SK-N-MC (cell line): ENCODE data around the gene BATF2.
"Not testable (repeated sequence)": the region's sequence is repeated elsewhere in the genome, so short reads cannot be mapped to it uniquely, and the experiment has no call there.

Experiments
- DNase-seq: peaks from one replicate; pipeline ENCODE4 v3.0.0-alpha.2; 2011; ENCODE audit warnings: low read depth, low spot score
- H3K27ac ChIP-seq: fragments of 200-600 bp; sonication (generic); 2 replicates; pipeline ENCODE4 v1.5.1; 2016; ENCODE audit warnings: mixed run types
- H3K36me3 ChIP-seq: fragments of 200-600 bp; sonication (generic); 2 replicates; pipeline ENCODE4 v1.6.1; 2017; ENCODE audit warnings: antibody characterized with exemption, low read length, mixed read lengths; ENCODE audit not compliant: insufficient read depth
- H3K4me3 ChIP-seq: fragments of 200-600 bp; sonication (generic); 2 replicates; pipeline ENCODE4 v1.5.1; 2016
- H3K9ac ChIP-seq: fragments of 200-600 bp; sonication (generic); 2 replicates; pipeline ENCODE4 v1.8.0; 2017; ENCODE audit warnings: mixed run types, mixed read lengths; ENCODE audit not compliant: insufficient read length
- H3K9me3 ChIP-seq: fragments of 200-600 bp; sonication (generic); 2 replicates; pipeline ENCODE4 v1.6.1; 2017; ENCODE audit warnings: low read depth, mild to moderate bottlenecking, antibody characterized with exemption, low read length, moderate library complexity, mixed read lengths
- EZH2 ChIP-seq: fragments of 200-600 bp; sonication (generic); IDR thresholded peaks from one replicate; pipeline ENCODE4 v1.6.1; 2017; ENCODE audit warnings: antibody characterized with exemption
- FOXP2 ChIP-seq: optimal IDR thresholded peaks from 2 replicates; pipeline ENCODE3; 2011; ENCODE audit warnings: mild to moderate bottlenecking, moderate library complexity; ENCODE audit not compliant: insufficient read depth; ENCODE audit errors: extremely low read length, control extremely low read depth
- POLR2AphosphoS5 ChIP-seq: IDR thresholded peaks from 2 replicates; pipeline ENCODE4 v1.6.1; 2012; ENCODE audit warnings: mild to moderate bottlenecking, low read depth, low read length, borderline replicate concordance

The BATF2 gene

GRCh38 chr11:65035579-65035978, 38.8 kb upstream of the BATF2 start:
- no peak overlapping the region for H3K4me3 ChIP-seq

DNA sequence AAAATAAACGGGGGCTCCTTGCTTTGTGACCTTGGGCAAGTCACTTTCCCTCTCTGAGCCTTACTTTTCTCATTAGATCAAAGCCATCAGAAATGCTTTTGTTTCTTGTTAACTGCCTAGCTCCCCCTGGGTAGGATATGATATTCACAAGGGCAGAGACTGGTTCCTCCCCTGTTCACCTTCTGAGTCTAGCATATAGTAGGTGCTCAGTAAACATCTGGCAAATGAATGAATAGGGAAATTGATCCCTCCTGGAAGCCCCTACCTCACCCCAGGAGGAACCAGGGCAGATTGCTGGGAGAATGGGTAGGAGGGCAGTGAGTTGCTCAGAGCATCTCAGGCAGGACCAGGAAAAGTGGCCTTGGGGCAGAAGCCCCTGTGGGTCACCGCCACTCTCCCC, 37.7 kb upstream of the BATF2 start:
- Histone ChIP-seq H3K9me3 (no peaks in the 10 kb centered on the region), H3K36me3 (no peaks in the 10 kb centered on the region), H3K9ac (no peak overlapping the region), H3K4me3 (no peak overlapping the region), H3K27ac (no peak overlapping the region)
- no peak for TF ChIP-seq FOXP2
- TF ChIP-seq EZH2: no peak
- no peak for TF ChIP-seq POLR2AphosphoS5
- no peak for DNase-seq

More at GRCh38 chr11:65035579-65035978, 38.8 kb upstream of the BATF2 start:
- Histone ChIP-seq H3K9ac (no peak overlapping the region), H3K36me3 (no peaks in the 10 kb centered on the region), H3K9me3 (no peaks in the 10 kb centered on the region), H3K27ac (no peak overlapping the region)
- DNase-seq: no peak
- TF ChIP-seq EZH2 (no peak), POLR2AphosphoS5 (no peak), FOXP2 (no peak)

- no peak overlapping the region for H3K27ac ChIP-seq
- no peak overlapping the region for H3K4me3 ChIP-seq
- DNase-seq: no peak
- no peaks in the 10 kb centered on the region for H3K9me3 ChIP-seq
- H3K36me3 ChIP-seq: no peaks in the 10 kb centered on the region
- no peak for TF ChIP-seq EZH2
- no peak for TF ChIP-seq POLR2AphosphoS5
- no peak for TF ChIP-seq FOXP2
- no peak overlapping the region for H3K9ac ChIP-seq
Observed at GRCh38 chr11:65032216-65032615, 35.4 kb upstream of the BATF2 start.

- DNase-seq: peak; percentile 95
- Histone ChIP-seq H3K4me3 (peak within 1 kb of the TSS; percentile 84), H3K27ac (no peak within 1 kb of the TSS; the same call in 1 of the 2 replicates), H3K9ac (peak within 1 kb of the TSS; percentile 67), H3K9me3 (no peaks in the 10 kb centered on the region), H3K36me3 (no peaks in the 10 kb centered on the region)
- TF ChIP-seq POLR2AphosphoS5 (peak; percentile 55), EZH2 (no peak)
Observed at GRCh38 chr11:65027213-65028067, 30.7 kb upstream of the BATF2 start, which contains the start of gene SNX15. TSS of gene SNX15 (plus strand) at chr11:65027439. CDS start at chr11:65027538, 99 bp downstream.

DNA sequence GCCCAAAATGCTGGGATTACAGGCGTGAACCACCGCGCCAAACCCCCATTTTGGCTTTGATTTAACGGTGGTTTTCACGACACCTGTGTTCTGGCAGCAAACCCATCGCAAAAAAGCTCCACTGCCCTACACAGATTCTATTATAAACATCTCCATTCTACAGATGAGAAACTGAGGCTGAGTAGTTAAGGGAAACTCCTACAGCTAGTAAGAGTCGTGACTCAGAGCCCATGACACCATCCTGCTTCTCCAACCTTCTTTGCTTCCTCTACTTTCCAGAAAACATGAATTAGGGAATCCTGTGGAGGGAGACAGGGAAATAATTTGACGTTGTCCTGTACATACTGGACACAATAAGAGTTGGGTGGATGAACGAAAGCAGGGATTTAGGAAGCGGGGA, 30.0 kb upstream of the BATF2 start:
- Histone ChIP-seq H3K9me3 (no peaks in the 10 kb centered on the region), H3K36me3 (peaks cover 5% of the 10 kb centered on the region; the same call in 1 of the 2 replicates), H3K9ac (peak overlapping the region; percentile 62), H3K4me3 (peak overlapping the region; percentile 84), H3K27ac (no peak overlapping the region)
- TF ChIP-seq FOXP2 (no peak), EZH2 (no peak), POLR2AphosphoS5 (no peak)
- no peak for DNase-seq

DNA sequence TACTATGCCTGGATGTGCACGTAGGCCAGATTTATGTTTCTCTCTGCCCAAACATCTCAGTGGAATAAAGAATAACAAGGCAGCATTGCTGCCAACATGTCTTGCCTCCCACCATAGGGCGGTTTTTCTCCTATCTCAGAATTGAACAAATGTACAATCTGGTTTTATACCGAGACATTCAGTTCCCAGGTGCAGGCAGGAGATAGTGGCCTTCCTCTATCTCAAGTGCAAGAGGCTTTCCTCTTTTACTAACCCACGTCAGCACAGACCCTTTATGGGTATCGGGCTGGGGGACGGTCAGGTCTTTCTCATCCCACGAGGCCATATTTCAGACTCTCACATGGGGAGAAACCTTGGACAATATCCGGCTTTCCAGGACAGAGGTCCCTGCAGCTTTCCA, 26.7 kb upstream of the BATF2 start:
- DNase-seq: not testable (repeated sequence)

DNA sequence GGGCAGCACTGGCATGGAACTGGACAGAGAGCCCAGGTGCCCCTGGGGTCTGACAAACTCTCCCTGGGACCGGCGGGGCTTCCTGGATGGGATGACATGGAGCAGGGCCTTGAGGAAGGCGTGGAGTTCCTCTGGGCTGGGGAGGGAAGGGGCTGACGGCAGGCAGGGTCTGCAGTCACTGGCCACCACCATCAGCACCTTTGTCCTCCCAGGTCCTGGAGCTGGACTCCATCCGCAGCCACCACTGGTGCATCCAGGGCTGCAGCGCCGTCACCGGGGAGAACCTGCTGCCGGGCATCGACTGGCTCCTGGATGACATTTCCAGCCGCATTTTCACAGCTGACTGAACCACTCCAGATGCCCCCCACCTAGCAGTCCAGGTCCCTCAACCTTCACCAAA, 24.7 kb upstream of the BATF2 start:
- H3K36me3 ChIP-seq: peaks cover 12% of the 10 kb centered on the region; the same call in 1 of the 2 replicates
- no peak overlapping the region for H3K4me3 ChIP-seq
- no peak overlapping the region for H3K9ac ChIP-seq
- H3K27ac ChIP-seq: no peak overlapping the region
- H3K9me3 ChIP-seq: no peaks in the 10 kb centered on the region
- TF ChIP-seq FOXP2: no peak
- no peak for TF ChIP-seq POLR2AphosphoS5
- TF ChIP-seq EZH2: no peak
- no peak for DNase-seq

More for the DNA sequence above, 26.7 kb upstream of the BATF2 start:
- not testable (repeated sequence) for H3K27ac ChIP-seq, H3K9ac ChIP-seq, H3K9me3 ChIP-seq, H3K4me3 ChIP-seq
- peaks cover 12% of the 10 kb centered on the region; the same call in 1 of the 2 replicates for H3K36me3 ChIP-seq

GRCh38 chr11:65021003-65021402, 24.2 kb upstream of the BATF2 start:
- Histone ChIP-seq H3K9ac (no peak overlapping the region), H3K27ac (no peak overlapping the region), H3K9me3 (no peaks in the 10 kb centered on the region), H3K4me3 (no peak overlapping the region), H3K36me3 (peaks cover 12% of the 10 kb centered on the region; the same call in 1 of the 2 replicates)
- TF ChIP-seq EZH2: no peak
- no peak for TF ChIP-seq POLR2AphosphoS5
- no peak for TF ChIP-seq FOXP2
- DNase-seq: no peak

GRCh38 chr11:65019824-65020223, 23.1 kb upstream of the BATF2 start:
- no peak for DNase-seq
- Histone ChIP-seq H3K4me3 (no peak overlapping the region), H3K9me3 (no peaks in the 10 kb centered on the region), H3K36me3 (peaks cover 12% of the 10 kb centered on the region; the same call in 1 of the 2 replicates), H3K9ac (no peak overlapping the region), H3K27ac (no peak overlapping the region)
- no peak for TF ChIP-seq POLR2AphosphoS5
- no peak for TF ChIP-seq EZH2
- TF ChIP-seq FOXP2: no peak
